Uterus (tissue), 2 donors: Measurements from ENCODE around the gene BCAT1.

Experiments used
- POLR2A ChIP-seq, 2 donors: fragments of 450-650 bp; IDR thresholded peaks; one replicate each; pipeline ENCODE4 v1.6.1; 2016; ENCODE audit warnings: antibody characterized with exemption in 2 of 2, mild to moderate bottlenecking in 1 of 2, moderate library complexity in 1 of 2
- TF ChIP-seq, protein P1 (sequence below), 4 experiments: fragments of 200-600 bp in 2 of 4; fragments of 450-650 bp in 2 of 4; sonication (generic) in 2 of 4; IDR thresholded peaks; one replicate each; pipeline ENCODE4 v1.5.1; 2016 to 2019; ENCODE audit warnings: antibody characterized with exemption in 4 of 4, mild to moderate bottlenecking in 2 of 4, moderate library complexity in 1 of 4

DNA sequence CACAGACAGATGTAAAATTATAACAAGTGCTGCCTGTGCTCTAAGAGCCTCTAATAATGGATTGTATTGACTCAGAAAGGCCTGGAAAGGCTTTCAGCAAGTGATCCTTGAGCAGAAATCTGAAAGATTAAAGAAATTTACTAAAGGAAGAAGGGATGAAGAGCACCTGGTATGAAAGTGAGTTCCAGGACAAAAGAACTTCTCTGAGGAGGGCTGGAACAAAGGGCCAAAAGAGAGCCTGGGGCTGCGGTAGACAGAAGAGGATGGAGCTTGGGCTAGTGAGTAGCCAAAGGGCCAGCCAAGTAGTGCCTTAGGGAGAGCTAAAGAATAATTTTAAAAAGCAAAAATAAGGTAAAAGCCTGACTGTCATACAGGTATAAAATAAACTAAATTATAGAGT lies 44.0 kb downstream of the BCAT1 start:
- TF ChIP-seq, protein P1, sequence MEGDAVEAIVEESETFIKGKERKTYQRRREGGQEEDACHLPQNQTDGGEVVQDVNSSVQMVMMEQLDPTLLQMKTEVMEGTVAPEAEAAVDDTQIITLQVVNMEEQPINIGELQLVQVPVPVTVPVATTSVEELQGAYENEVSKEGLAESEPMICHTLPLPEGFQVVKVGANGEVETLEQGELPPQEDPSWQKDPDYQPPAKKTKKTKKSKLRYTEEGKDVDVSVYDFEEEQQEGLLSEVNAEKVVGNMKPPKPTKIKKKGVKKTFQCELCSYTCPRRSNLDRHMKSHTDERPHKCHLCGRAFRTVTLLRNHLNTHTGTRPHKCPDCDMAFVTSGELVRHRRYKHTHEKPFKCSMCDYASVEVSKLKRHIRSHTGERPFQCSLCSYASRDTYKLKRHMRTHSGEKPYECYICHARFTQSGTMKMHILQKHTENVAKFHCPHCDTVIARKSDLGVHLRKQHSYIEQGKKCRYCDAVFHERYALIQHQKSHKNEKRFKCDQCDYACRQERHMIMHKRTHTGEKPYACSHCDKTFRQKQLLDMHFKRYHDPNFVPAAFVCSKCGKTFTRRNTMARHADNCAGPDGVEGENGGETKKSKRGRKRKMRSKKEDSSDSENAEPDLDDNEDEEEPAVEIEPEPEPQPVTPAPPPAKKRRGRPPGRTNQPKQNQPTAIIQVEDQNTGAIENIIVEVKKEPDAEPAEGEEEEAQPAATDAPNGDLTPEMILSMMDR (IDR thresholded peaks at IDR 0.05) = no peak
- TF ChIP-seq POLR2A (IDR thresholded peaks at IDR 0.05) = no peak
